HG03520 (cell line): ENCODE results near the gene KRT17.
"Not testable (repeated sequence)": the region's sequence is repeated elsewhere in the genome, so short reads cannot be mapped to it uniquely, and the experiment has no call there.

Source experiments
- ATAC-seq: cut with Tn5 transposase; IDR thresholded peaks from one replicate; pipeline ENCODE4 v1.9.1; 2021; ENCODE audit warnings: mild to moderate bottlenecking, moderate library complexity; ENCODE audit not compliant: unreplicated experiment

KRT17 gene

DNA sequence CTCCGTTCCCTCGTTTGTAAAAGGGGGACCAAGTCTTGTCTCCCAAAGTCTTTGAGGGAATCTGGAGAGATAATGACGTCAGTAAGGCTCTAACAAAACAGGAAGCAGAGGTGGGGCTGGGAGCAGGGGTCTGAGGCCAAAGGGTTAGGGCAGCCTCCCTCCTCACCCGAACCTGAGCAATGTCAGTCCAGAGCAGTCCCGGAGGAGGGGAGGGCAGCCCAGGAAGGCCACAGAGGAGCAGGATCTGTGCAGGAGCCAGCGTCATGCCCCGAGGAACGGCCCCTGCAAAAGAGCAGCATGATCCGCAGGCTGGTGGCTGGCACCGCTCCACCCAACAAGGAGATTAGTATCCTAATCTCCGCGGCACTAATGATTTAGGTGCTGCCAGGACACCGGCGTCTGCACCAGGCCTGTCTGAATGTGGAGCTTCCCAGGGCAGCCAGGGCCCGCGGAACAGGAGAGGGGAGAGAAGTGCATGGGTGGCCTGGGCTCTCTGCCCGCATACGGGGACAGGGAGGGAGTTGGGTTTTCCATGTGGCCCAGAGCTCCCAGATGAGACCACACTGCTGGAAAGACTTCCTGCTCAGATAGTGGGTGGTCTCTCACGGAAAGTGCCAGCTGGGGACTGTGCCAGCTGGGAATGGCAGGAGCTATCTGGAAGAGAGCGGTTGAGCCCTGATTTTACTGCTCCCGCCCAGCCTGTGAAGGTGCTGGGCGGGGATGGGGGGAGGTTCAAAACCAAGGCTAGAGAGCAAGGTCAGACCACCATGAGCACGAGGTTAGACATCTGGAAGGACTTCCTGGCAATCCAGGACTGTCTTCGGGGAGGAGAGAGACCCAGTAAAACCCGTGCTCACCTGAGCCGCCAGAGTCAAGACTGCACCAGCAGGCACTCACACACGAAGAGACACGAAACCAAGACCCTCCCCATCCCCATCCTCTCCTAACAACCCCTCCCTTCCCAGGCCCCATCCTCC is 11.0 kb upstream of the KRT17 start:
- no peak for ATAC-seq

DNA sequence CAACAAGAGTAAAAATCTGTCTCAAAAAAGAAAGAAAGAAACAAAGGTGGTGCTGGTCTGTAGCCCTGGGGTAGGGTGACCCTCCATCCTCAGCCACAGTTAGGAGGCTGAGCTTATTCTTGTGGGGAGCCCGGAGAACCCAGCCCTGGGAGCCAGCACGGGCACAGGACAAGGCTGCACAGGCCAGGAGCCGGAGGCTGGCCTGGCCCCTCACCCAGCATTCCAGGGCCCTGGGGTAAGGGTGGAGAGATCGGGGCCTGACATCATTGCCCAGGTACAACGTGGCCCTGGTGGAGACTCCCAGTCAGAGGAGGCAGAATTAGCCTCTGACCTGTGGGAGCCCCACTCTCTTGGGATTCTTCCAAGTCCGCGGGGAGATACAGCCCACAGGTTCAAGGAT is 10.3 kb upstream of the KRT17 start:
- ATAC-seq = no peak

- no peak for ATAC-seq
These were observed 9.3 kb upstream of the KRT17 start for GRCh38 chr17:41633556-41634199.

DNA sequence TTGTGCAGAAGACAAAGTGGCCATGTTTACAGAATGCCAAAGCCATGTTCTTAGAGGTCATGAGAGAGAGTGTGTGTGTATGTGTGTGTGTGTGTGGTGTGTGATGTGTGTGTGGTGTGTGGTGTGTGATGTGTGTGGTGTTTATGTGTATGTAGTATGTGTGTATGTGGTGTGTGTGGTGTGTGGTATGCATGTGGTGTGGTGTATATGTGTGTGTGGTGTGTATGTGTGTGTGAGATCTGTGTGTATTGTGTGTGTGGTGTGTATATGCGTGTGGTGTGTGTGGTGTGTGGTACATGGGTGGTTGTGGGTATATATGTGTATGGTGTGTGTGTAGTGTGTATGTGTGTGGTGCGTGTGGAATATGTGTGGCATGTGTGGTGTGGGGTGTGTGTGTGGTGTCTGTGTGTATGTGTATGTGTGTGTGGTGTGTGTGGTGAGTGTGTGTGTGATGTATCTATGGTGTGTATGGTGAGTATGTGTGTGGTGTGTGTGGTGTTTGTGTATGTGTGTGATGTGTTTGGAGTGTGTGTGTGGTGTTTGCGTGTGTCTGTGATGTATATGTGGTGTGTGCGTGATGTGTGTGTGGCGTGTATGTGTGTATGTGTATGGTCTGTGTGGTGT is 8.2 kb upstream of the KRT17 start:
- no peak for ATAC-seq

- ATAC-seq = no peak
These were observed 7.5 kb upstream of the KRT17 start for GRCh38 chr17:41631898-41632285.

- no peak for ATAC-seq
These were observed 6.9 kb upstream of the KRT17 start for GRCh38 chr17:41631025-41631897.

DNA sequence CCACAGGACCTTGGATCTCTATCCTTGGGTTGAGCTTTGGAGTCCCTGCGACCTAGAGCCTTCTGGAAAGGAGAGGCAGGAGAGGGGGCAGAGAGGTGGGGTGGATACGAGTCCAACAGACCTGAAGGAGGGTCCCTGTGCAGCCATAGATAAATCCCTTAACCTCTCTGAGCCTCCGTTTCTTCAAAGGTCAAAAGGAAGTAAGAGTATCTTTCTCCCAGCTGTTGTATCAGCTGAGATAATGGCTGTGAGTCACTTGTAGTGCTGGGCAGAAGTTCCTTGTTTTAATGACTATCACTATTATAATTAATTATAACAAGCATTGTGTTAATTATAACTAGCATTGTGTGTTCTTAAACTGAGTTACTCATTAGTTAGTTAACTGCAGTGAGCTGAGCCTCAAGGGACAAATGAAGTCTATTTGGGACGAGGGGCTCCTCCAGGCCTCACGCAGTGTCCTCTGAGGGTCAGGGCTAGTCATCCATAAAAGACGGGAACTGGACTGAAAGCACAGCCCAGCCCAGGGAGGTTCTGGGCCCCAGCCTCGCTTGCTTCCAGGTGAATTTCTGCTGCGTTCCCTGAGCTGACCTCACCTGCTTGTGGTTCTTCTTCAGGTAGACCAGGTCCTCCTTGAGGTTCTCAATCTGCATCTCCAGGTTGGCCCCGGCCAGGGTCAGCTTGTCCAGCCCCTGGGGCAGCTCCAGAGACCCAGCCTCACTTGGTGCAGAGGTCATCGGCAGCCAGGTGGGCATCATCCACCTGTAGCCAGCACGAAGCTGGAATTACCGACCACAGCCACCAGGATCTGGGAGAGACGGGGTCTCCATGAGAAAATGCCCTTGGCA is 5.7 kb upstream of the KRT17 start:
- no peak for ATAC-seq

DNA sequence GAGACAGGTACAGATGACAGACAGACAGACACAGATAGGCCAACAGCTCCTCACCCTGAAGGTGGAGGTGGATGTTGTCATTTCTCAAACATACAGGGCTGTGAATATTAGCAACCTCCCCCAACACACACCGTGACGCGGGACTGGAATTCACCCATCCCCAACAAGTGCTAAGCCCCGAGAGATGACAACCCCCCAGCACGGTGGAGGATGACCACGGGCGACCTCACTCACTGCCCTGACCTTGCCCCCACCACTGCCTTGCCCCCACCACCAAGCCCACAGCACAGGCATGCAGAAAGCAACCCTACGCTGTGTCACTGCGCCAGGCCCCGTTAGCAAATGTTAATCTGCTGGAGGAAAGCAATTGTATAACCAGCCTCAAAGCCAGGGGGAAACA is 4.9 kb upstream of the KRT17 start:
- no peak for ATAC-seq

GRCh38 chr17:41628621-41629255 is 4.4 kb upstream of the KRT17 start:
- ATAC-seq = not testable (repeated sequence)

DNA sequence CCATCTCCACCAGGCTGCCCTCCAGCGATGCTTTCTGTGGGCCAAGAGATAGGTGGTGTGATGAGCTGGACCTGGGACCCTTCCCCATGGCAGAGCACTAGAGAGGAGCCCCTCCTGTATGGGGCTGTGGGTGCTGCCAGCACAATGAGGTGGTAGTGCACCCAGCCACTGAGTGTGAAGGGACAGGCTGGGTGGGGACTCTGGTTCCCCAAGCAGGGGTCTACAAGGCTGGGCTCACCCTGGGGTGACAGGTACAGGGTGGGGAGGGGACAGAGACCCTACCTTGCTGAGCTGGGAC is 3.6 kb upstream of the KRT17 start:
- not testable (repeated sequence) for ATAC-seq

DNA sequence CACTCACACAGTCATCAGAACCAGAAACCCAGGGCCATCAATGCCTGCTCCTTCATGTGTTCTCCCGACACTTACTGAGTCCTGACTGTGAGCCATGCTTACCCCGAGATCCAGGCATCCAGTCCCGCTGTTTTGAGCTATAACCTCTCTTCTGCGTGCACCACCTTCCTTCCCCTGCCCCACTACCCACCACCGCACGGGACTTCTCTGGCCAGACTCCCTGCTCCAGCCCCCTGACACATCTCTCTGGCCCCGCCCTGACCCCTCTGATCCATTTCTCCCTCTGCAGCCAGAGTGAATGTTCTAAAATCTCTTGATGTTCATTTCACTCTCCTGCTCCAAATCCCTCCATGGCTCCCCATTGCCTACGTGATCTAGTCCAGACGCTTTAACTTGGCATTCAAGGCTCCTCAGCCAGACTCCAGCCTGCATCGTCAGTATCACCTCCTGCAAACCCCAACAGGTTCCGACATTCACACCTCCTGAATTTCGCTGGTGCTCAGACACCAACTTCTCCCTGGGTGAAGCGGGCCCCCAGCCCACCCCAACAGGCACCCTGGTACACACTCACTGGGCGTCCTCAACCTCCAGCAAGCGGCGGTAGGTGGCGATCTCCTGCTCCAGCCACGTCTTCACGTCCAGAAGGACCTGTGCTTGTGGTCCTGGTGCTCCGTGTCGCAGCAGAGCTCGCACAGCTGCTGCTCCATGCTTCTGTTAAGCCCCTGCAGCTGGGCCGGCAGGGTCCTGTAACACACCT is 3.1 kb upstream of the KRT17 start:
- no peak for ATAC-seq

DNA sequence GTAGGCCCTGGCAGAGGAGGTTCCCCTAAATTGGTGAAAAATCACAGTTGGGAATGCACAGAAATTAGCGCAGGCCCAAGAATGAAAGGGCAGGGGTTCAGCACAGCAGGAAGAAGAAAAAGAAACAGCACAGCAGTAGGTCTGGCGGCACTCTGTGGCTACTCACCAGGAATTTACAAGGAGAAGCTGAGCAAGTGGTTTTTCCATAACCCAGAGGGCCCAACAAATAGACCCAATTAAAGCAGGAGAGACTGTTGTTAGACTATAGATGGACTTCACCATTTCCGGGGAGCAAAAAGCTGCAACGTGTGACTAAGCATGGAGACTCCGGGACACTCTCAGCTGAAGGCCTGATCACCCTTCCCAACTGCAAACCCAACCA is 2.5 kb upstream of the KRT17 start:
- ATAC-seq = not testable (repeated sequence)

- ATAC-seq = not testable (repeated sequence)
These were observed 1.9 kb upstream of the KRT17 start for GRCh38 chr17:41626028-41626913.

DNA sequence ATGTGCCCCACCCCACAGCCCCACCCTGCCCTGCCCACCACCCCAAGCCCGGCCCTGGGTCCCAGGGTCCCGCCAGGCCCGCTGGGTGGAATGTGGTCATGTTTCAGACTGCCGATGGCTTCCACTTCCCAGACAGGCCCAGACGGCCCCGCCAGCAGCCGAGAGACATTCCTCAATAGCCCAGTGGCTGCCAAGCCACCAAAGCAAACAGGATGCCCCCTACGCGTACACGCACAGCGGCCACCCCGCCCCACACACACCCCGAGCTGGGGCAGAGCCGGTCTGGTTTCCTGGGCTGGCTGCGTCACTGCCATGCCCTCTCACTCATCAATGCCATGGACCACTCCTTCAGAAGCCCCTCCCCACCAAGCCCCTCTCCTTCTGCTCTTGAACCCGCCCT is 1.2 kb upstream of the KRT17 start:
- ATAC-seq = no peak

GRCh38 chr17:41623184-41623861 is 1.1 kb downstream of the KRT17 start:
- not testable (repeated sequence) for ATAC-seq

GRCh38 chr17:41622340-41623183 is 1.8 kb downstream of the KRT17 start:
- ATAC-seq = not testable (repeated sequence)
